Neural crest cell (in vitro differentiated cells): ENCODE measurements around the gene DNAAF9. TPM values are rescaled to one million over a fixed set of nuclear protein-coding genes. Genes with fewer than 3 reads are reported as not detected.
"Not testable (repeated sequence)": the region's sequence is repeated elsewhere in the genome, so short reads cannot be mapped to it uniquely, and the experiment has no call there.

Experiments used
- DNase-seq: peaks from one replicate; pipeline ENCODE4 v3.0.0; 2021; ENCODE audit warnings: low read depth, mixed read lengths, low spot score
- H3K27ac Mint-ChIP-seq: one replicate; pipeline ENCODE4 v1.8.0; 2021; ENCODE audit warnings: mild to moderate bottlenecking, mixed read lengths; ENCODE audit not compliant: unreplicated experiment
- H3K27me3 Mint-ChIP-seq: 2 replicates; pipeline ENCODE4 v1.8.0; 2021; ENCODE audit warnings: low read depth, mild to moderate bottlenecking, mixed read lengths
- H3K36me3 Mint-ChIP-seq: 2 replicates; pipeline ENCODE4 v1.8.0; 2021; ENCODE audit warnings: low read depth, mild to moderate bottlenecking, mixed read lengths
- H3K4me1 Mint-ChIP-seq: 2 replicates; pipeline ENCODE4 v1.8.0; 2021; ENCODE audit warnings: mixed read lengths
- H3K4me3 Mint-ChIP-seq: one replicate; pipeline ENCODE4 v1.8.0; 2021; ENCODE audit warnings: mild to moderate bottlenecking, mixed read lengths
- H3K9me3 Mint-ChIP-seq: 2 replicates; pipeline ENCODE4 v1.8.0; 2021; ENCODE audit warnings: mixed read lengths
- CTCF ChIP-seq: fragments of 200-600 bp; sonication (generic); conservative IDR thresholded peaks from 2 replicates; pipeline ENCODE4 v1.5.0; 2021; ENCODE audit warnings: antibody characterized with exemption, mild to moderate bottlenecking
- total RNA-seq: library from RNA; stranded (reverse); gene quantifications from 2 replicates; pipeline ENCODE4 v1.2.1, GENCODE V29; 2021

DNAAF9 gene
- total RNA-seq, 1 donor from 2014 or later = 13.2 TPM

GRCh38 chr20:3433744-3434143 lies 26.3 kb upstream of the DNAAF9 start:
- no peaks in the 10 kb centered on the region for H3K9me3 Mint-ChIP-seq
- no peaks in the 10 kb centered on the region for H3K27me3 Mint-ChIP-seq
- TF ChIP-seq CTCF = no peak
- no peaks in the 10 kb centered on the region for H3K4me1 Mint-ChIP-seq
- DNase-seq = no peak
- H3K4me3 Mint-ChIP-seq = no peak overlapping the region
- no peak overlapping the region for H3K27ac Mint-ChIP-seq
- no peaks in the 10 kb centered on the region for H3K36me3 Mint-ChIP-seq

GRCh38 chr20:3432844-3433243 lies 25.4 kb upstream of the DNAAF9 start:
- no peak for DNase-seq
- H3K27me3 Mint-ChIP-seq = no peaks in the 10 kb centered on the region
- no peaks in the 10 kb centered on the region for H3K4me1 Mint-ChIP-seq
- H3K4me3 Mint-ChIP-seq = no peak overlapping the region
- no peaks in the 10 kb centered on the region for H3K36me3 Mint-ChIP-seq
- H3K27ac Mint-ChIP-seq = no peak overlapping the region
- no peaks in the 10 kb centered on the region for H3K9me3 Mint-ChIP-seq
- no peak for TF ChIP-seq CTCF

DNA sequence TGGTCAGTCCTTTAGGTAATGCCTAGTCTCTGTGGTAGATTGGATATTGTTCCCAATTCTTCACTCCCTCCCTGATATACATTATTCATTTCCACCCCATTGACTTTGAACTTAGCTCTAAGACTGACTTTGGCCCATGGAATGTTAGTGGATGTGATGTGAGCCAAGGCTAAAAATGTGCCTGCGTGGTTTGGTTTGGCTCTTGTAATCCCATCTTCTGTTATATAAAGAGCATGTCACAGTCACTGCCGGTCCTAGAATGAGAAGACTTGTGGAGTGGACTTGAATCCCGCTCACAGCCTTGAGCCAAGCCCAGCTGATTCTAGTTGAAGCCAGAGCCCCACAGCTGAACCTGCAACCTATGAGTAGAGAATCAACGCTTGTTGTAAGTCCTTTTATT lies 23.6 kb upstream of the DNAAF9 start:
- no peaks in the 10 kb centered on the region for H3K9me3 Mint-ChIP-seq
- H3K27ac Mint-ChIP-seq = no peak overlapping the region
- H3K36me3 Mint-ChIP-seq = no peaks in the 10 kb centered on the region

GRCh38 chr20:3430376-3431069 lies 23.1 kb upstream of the DNAAF9 start:
- Mint-ChIP-seq H3K36me3 (no peaks in the 10 kb centered on the region), H3K27me3 (no peaks in the 10 kb centered on the region), H3K9me3 (no peaks in the 10 kb centered on the region), H3K27ac (no peak overlapping the region), H3K4me1 (no peaks in the 10 kb centered on the region), H3K4me3 (no peak overlapping the region)
- no peak for TF ChIP-seq CTCF
- no peak for DNase-seq

More for the DNA sequence above, 23.6 kb upstream of the DNAAF9 start:
- no peak for TF ChIP-seq CTCF
- H3K4me3 Mint-ChIP-seq = no peak overlapping the region
- no peaks in the 10 kb centered on the region for H3K27me3 Mint-ChIP-seq
- no peak for DNase-seq
- H3K4me1 Mint-ChIP-seq = no peaks in the 10 kb centered on the region

DNA sequence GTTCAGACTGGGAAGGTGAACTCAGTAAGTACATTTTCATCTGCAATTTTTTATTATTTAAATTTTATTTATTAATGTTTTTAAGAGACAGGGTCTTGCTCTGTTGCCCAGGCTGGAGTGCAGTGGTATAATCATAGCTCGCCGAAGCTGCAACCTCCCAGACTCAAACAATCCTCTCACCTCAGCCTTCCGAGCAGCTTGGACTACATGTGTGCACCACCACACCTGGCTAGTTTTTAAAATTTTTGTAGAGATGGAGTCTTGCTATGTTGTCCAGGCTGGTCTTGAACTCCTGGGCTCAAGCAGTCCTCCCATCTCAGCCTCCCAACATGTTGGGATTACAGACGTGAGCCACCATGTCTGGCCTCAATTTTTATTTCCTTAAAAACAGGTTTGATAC lies 19.3 kb upstream of the DNAAF9 start:
- not testable (repeated sequence) for DNase-seq, H3K27me3 Mint-ChIP-seq, H3K4me1 Mint-ChIP-seq, H3K36me3 Mint-ChIP-seq, H3K9me3 Mint-ChIP-seq, H3K4me3 Mint-ChIP-seq
- peak overlapping the region; percentile 75 for H3K27ac Mint-ChIP-seq

- TF ChIP-seq CTCF = no peak
- no peaks in the 10 kb centered on the region for H3K36me3 Mint-ChIP-seq
- no peaks in the 10 kb centered on the region for H3K27me3 Mint-ChIP-seq
- H3K4me1 Mint-ChIP-seq = no peaks in the 10 kb centered on the region
- DNase-seq = no peak
- H3K27ac Mint-ChIP-seq = no peak overlapping the region
- no peak overlapping the region for H3K4me3 Mint-ChIP-seq
- H3K9me3 Mint-ChIP-seq = no peaks in the 10 kb centered on the region
Observed at GRCh38 chr20:3423126-3423525, 15.7 kb upstream of the DNAAF9 start.
